ENCODE measurements around the gene PAX2.

The PAX2 gene

DNA sequence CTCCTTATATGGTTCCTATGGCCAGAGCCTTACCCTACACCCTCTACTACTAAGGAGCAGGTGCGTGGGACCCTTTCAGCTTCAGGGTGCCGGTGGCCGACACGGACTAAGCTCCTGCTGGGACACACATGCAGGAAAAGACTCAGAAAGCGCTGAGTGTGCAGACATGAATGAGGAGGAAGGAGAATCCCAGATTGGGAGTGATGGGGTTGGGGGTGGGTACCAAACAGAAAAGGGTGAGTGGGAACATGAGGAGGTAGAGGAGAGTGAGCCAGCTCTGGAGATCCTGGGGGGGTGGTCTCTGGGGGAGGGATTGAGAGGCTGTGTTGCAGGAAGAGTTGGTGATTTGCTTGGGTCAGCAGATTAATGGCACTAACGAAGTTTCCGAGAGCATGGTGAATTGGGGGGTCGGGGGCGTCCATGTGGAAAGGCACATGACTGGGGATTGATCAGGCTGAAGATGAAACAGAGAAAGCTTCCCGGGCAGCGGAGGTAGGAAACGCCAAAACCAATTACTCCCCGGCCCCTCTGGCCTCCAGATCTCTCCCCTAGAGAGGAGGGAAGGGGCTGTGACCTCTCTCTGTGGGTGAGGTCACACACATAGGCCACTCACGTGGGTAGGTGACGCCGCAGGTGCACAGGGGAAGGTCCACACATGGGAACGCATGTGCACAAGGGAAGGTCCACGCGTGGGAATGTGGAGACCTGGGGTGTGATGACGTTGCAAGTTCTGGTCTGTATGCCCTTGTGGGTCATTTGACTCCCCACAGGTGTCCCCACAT lies 129.5 kb downstream of the PAX2 start:
- Histone ChIP-seq H3K27ac (ENCODE audit: low read depth in 2 of 2, low read length in 2 of 2) (no peak overlapping the region), H3K36me3 (ENCODE audit: control insufficient read depth in 2 of 2, insufficient read depth in 2 of 2, low read length in 2 of 2) (no peaks in the 10 kb centered on the region), H3K9me3 (ENCODE audit: control insufficient read depth in 2 of 2, low read length in 2 of 2) (no peaks in the 10 kb centered on the region), H3K4me1 (ENCODE audit: control insufficient read depth in 2 of 2, insufficient read depth in 2 of 2, low read length in 2 of 2) (peaks cover 0 to 11% of the 10 kb centered on the region in 2 donors), H3K9ac (ENCODE audit: low read depth in 1 of 2, low read length in 2 of 2) (no peak overlapping the region), H3K4me3 (ENCODE audit: low read length in 2 of 2) (no peak overlapping the region), H3K27me3 (ENCODE audit: control insufficient read depth in 2 of 2, insufficient read depth in 2 of 2, low read length in 2 of 2) (no peaks in the 10 kb centered on the region)

DNA sequence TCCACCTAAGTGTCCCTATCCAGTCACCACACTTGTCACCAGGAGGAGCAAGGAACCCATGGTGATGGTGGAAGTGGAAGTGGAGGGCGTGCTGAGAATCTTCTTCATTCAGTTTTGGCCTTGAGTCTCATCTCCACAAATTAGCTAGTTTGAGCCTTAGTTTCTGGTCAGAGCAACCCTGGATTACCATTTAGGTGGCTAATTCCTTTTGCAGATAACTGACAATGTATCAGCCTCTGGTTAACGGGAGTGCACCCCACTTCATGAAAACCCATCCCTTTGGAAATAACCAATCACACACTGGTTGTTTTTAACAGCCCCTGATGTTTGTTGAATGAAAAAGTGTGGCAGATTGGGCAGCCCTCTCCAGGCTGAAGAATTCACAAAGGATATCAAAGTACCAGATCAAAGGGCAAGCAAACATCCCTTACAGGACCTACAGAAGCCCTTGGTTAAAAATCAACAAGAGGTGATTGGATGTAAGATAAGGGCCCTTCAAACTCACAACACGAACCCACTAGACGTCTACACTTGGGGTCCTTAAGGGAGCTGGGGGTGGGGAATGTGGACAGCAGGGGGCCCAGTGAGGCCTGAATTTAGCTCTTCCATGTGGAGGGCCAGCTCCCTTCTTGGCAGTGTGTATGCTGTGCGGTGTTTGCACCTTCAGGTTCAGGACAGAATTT lies 130.2 kb downstream of the PAX2 start:
- no peaks in the 10 kb centered on the region for H3K27me3 ChIP-seq (ENCODE audit: control insufficient read depth in 2 of 2, insufficient read depth in 2 of 2, low read length in 2 of 2)
- no peak overlapping the region for H3K27ac ChIP-seq (ENCODE audit: low read depth in 2 of 2, low read length in 2 of 2)
- no peaks in the 10 kb centered on the region for H3K9me3 ChIP-seq (ENCODE audit: control insufficient read depth in 2 of 2, low read length in 2 of 2)
- no peak overlapping the region for H3K4me3 ChIP-seq (ENCODE audit: low read length in 2 of 2)
- peaks cover 0 to 11% of the 10 kb centered on the region in 2 donors for H3K4me1 ChIP-seq (ENCODE audit: control insufficient read depth in 2 of 2, insufficient read depth in 2 of 2, low read length in 2 of 2)
- no peaks in the 10 kb centered on the region for H3K36me3 ChIP-seq (ENCODE audit: control insufficient read depth in 2 of 2, insufficient read depth in 2 of 2, low read length in 2 of 2)
- no peak overlapping the region for H3K9ac ChIP-seq (ENCODE audit: low read depth in 1 of 2, low read length in 2 of 2)

DNA sequence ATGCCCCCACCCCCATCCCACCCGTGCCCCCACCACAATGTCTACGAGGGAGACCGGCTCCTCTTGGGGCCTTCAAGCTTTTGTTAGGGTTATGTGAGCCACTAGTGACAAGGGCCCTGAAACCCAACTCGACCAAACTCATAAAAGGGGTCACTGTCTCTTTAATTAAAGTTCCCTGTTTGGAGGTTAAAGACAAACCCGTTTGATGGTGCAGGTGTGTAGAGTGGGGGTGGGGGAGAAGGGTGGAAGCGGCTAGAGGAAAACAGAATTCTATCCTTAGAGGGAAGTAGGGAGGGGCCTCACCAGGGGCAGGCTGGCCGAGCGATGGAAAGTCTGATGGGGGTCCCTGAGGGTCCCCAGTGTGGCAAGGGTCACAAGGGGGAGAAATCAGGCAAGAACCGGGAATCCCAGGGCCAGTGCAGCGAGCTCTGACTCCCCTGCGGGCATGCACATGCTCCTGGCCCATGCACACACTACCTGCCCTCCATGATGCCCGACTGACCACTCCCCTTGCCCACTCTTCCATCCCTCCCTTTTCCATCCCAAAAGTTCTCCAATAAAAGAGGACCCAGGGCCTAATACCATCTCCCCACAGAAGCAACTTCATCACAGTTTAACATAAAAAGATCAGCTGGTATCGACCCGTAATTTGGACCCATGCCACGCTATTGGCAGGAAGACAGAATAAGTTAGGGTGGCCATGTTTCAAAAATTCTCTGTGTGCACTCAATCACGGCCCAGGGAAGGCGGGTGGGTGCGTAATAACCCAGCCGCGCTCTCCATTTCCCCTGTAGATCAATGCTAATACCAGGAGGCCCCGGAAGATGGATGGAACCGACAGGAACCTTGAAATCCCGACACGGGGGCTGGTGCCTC lies 131.4 kb downstream of the PAX2 start:
- Histone ChIP-seq H3K27ac (ENCODE audit: low read depth in 2 of 2, low read length in 2 of 2) (no peak overlapping the region), H3K4me1 (ENCODE audit: control insufficient read depth in 2 of 2, insufficient read depth in 2 of 2, low read length in 2 of 2) (peaks cover 0 to 11% of the 10 kb centered on the region in 2 donors), H3K9me3 (ENCODE audit: control insufficient read depth in 2 of 2, low read length in 2 of 2) (no peaks in the 10 kb centered on the region), H3K9ac (ENCODE audit: low read depth in 1 of 2, low read length in 2 of 2) (no peak overlapping the region), H3K27me3 (ENCODE audit: control insufficient read depth in 2 of 2, insufficient read depth in 2 of 2, low read length in 2 of 2) (no peaks in the 10 kb centered on the region), H3K36me3 (ENCODE audit: control insufficient read depth in 2 of 2, insufficient read depth in 2 of 2, low read length in 2 of 2) (no peaks in the 10 kb centered on the region), H3K4me3 (ENCODE audit: low read length in 2 of 2) (no peak overlapping the region)

DNA sequence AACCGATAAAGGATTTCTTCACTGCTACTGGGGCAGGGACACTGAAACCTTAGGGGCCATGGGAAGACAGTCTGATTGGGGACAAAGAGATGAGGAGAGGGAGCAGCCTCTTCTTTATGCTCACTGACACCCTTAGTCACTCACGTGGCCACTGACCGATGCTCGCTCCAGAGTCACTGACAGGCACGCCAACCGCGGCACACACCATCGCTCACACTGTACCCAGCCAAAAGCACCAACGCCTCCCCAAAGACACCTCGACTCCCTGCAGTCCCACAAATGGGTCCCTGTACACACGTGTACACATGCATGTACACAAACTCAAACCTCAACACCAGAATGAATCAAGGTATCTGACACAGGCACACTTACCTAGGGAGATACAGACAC lies 132.1 kb downstream of the PAX2 start:
- Histone ChIP-seq H3K27me3 (ENCODE audit: control insufficient read depth in 2 of 2, insufficient read depth in 2 of 2, low read length in 2 of 2) (no peaks in the 10 kb centered on the region), H3K4me1 (ENCODE audit: control insufficient read depth in 2 of 2, insufficient read depth in 2 of 2, low read length in 2 of 2) (peaks cover 0 to 11% of the 10 kb centered on the region in 2 donors), H3K36me3 (ENCODE audit: control insufficient read depth in 2 of 2, insufficient read depth in 2 of 2, low read length in 2 of 2) (no peaks in the 10 kb centered on the region), H3K9ac (ENCODE audit: low read depth in 1 of 2, low read length in 2 of 2) (no peak overlapping the region), H3K4me3 (ENCODE audit: low read length in 2 of 2) (no peak overlapping the region), H3K27ac (ENCODE audit: low read depth in 2 of 2, low read length in 2 of 2) (no peak overlapping the region), H3K9me3 (ENCODE audit: control insufficient read depth in 2 of 2, low read length in 2 of 2) (no peaks in the 10 kb centered on the region)

DNA sequence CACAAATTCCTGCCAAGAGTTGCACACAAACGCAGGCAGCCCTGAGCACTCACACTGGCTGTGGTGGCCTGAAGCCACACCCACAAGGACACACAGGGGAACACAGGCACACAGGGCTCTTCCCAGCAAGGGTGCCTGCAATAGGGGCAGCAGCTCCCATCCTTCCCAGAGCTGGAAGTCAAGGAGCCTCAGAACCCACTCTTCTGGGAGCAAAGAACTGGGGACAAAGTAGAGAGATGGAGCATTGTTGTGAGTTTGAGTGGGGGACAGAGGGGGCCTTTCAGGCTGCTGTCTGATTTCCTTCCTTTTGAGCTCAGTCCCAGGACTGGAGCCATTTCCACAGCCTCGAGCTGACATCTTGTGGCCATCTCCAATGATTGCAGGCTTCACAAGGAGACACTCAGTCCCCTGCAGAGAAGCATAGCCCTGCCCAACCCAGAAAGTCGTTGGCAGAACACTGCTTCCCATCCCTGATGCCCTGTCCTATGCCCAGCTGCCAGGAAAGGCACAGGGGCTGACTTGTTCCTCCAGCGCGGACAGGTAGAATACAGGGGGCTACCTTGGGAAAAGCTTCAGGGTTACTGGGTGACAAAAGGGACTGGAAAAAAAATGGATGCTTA lies 133.0 kb downstream of the PAX2 start:
- Histone ChIP-seq H3K4me1 (ENCODE audit: control insufficient read depth in 2 of 2, insufficient read depth in 2 of 2, low read length in 2 of 2) (peaks cover 0 to 11% of the 10 kb centered on the region in 2 donors), H3K36me3 (ENCODE audit: control insufficient read depth in 2 of 2, insufficient read depth in 2 of 2, low read length in 2 of 2) (no peaks in the 10 kb centered on the region), H3K27me3 (ENCODE audit: control insufficient read depth in 2 of 2, insufficient read depth in 2 of 2, low read length in 2 of 2) (no peaks in the 10 kb centered on the region), H3K27ac (ENCODE audit: low read depth in 2 of 2, low read length in 2 of 2) (no peak overlapping the region), H3K9me3 (ENCODE audit: control insufficient read depth in 2 of 2, low read length in 2 of 2) (no peaks in the 10 kb centered on the region), H3K4me3 (ENCODE audit: low read length in 2 of 2) (no peak overlapping the region), H3K9ac (ENCODE audit: low read depth in 1 of 2, low read length in 2 of 2) (no peak overlapping the region)

All from mucosa of rectum (tissue), 2 donors.